GM12872 (cell line): ENCODE data around the gene ZFYVE21.

Experiments
- CTCF ChIP-seq: IDR thresholded peaks from 3 replicates; pipeline ENCODE4 v1.5.1; 2011; ENCODE audit warnings: low read depth, mild to moderate bottlenecking, low read length, moderate library complexity; ENCODE audit not compliant: insufficient read depth

ZFYVE21 gene

GRCh38 chr14:103714063-103714724 lies 1.4 kb upstream of the ZFYVE21 start:
- TF ChIP-seq CTCF, result no peak

- no peak for TF ChIP-seq CTCF
Observed at GRCh38 chr14:103716091-103716801, 636 bp downstream of the ZFYVE21 start.

- no peak for TF ChIP-seq CTCF
Observed at GRCh38 chr14:103716899-103717411, 1.3 kb downstream of the ZFYVE21 start.

- TF ChIP-seq CTCF, result no peak
Observed at GRCh38 chr14:103718572-103718971, 3.0 kb downstream of the ZFYVE21 start.

GRCh38 chr14:103719751-103720150 lies 4.1 kb downstream of the ZFYVE21 start:
- no peak for TF ChIP-seq CTCF

GRCh38 chr14:103721334-103722120 lies 5.9 kb downstream of the ZFYVE21 start:
- no peak for TF ChIP-seq CTCF

- no peak for TF ChIP-seq CTCF
Observed at GRCh38 chr14:103723748-103724081, 8.1 kb downstream of the ZFYVE21 start.
